Erythroblast (primary cell): ENCODE results near the gene NMNAT2.
"Not testable (repeated sequence)": the region's sequence is repeated elsewhere in the genome, so short reads cannot be mapped to it uniquely, and the experiment has no call there.

Experiments
- DNase-seq, 2 experiments: peaks; one replicate each; lab custom pipeline; 2025; lab: John Stamatoyannopoulos, UW
- GATA1 ChIP-seq: IDR thresholded peaks from 2 replicates; pipeline ENCODE4 v1.6.1; 2011; ENCODE audit warnings: low read depth, mild to moderate bottlenecking, control low read depth, low read length, moderate library complexity
- POLR2A ChIP-seq: IDR thresholded peaks from 2 replicates; pipeline ENCODE4 v1.6.1; 2011; ENCODE audit warnings: mild to moderate bottlenecking, low read length

NMNAT2 gene

DNA sequence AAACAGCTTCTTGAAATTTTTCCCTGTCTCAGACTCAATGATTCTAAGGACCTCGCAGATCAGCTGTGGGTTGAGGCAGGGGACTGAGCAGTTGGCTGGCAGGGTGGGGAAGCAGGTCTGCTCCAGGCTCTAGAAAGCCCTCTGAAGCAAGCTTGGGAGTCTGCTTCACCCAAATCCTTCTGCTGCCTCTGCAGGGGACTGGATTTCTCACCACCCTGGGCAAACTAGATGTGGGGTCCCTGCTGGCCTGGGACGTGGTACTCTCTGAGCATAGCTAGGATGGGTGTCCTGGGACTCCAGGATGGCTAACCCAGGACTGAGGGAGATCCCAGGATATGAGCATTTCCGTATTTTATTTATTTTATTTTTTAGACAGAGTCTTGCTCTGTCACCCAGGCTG, 142.9 kb downstream of the NMNAT2 start:
- TF ChIP-seq GATA1 (no peak), POLR2A (no peak)
- DNase-seq: no peak

DNA sequence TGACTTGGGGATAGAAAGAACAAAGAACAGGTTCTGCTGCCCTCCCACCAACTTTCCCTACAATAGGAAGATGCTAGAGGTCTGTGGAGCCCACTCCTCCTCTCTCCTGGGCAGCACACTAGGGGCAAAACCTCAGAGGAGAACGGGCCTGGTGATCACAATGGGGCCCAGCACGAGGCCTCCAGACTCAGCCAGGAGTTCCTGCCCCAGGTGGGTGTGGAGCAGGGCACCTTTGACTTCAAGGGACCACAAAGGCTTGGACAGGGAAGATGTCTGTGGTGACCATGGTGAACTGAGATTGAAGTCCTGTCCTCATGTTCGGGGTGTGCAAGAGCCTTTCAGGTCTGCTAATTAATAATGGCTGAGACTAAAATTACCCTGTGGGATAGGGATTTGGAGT, 143.3 kb downstream of the NMNAT2 start:
- DNase-seq: no peak
- no peak for TF ChIP-seq GATA1
- TF ChIP-seq POLR2A: no peak

DNA sequence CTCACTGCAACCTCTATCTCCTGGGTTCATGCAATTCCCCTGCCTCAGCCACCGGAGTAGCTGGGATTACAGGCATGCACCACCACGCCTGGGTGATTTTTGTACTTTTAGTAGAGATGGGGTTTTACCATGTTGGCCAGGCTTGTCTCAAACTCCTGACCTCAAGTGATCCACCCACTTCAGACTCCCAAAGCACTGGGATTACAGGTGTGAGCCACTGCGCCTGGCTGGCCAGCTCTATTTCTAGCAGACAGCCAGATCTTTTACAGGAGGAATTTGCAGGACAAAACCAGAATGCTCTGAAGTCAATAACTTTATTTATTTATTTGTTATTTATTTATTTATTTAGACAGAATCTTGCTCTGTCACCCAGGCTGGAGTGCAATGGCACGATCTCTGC, 144.2 kb downstream of the NMNAT2 start:
- DNase-seq: not testable (repeated sequence)

DNA sequence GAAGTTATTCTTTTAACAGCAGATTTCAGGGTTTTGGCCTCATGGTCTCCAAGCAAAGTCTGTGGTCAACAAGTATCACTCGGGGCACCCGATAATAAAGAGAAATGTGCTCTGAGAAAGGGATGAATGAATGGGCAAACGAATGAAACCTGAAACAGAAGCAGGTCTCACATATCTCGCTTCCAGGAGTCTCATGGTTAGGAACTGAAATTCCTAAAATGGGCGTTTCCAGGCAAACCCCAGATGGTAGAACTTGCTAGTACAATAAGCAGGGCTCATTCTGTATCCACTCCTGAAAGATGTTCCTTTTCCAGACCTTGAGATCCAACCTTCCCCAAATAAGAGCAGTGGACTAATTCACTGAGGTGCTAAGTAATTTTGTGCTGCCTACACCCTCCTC, 144.9 kb downstream of the NMNAT2 start:
- no peak for DNase-seq
- TF ChIP-seq POLR2A (no peak), GATA1 (no peak)

DNA sequence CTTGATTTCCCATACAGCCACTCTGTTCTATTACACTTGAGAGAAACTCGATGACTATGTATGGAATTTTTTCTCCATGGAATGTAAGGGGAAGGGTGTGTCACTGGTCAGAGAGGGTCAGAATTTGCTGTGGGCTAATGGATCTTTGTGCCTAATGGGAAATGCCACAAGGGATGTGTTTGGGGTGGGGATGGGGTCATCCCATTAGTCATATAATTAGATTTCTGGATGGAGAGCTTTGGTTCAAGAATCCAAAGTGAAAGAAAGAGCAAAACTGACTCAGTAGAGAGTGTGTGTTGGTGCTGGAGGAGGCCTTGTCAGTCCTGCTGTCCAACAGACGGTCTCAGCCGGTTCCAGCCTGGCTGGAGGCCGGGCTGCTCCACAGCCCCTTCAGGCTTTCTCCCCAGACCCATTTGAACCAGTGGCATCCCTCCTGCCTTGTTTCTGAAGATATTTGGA, 145.8 kb downstream of the NMNAT2 start:
- TF ChIP-seq POLR2A (no peak), GATA1 (no peak)
- no peak for DNase-seq

DNA sequence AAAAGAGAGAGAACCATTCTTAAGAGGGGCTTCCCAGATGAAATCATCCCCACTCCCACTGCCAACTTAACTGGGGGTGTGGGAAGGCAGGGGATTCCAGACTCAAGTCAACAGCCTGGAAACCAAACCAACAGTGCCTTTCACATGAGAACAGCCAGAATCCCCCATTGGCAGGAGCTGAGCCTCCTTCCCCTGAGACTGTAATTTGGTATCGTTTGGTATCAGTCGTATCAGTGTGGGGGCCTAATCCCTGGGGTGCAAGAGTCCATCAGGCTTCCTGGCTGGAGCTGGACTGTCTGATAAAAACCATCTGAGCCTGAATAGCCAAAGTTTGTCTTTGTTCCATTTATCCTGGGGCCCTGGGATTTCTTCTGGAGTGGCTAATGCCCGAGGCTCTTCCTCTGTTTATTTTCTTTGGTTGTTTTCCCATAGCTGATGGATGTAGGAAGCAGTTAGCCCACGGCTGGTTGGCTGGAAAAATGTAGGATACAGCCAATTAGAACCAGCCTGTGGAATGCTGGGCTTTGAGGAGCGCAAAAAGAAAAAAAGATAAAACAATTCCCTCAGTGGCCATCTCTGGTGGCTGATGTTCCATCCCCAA, 147.5 kb downstream of the NMNAT2 start:
- no peak for TF ChIP-seq POLR2A
- no peak for DNase-seq

DNA sequence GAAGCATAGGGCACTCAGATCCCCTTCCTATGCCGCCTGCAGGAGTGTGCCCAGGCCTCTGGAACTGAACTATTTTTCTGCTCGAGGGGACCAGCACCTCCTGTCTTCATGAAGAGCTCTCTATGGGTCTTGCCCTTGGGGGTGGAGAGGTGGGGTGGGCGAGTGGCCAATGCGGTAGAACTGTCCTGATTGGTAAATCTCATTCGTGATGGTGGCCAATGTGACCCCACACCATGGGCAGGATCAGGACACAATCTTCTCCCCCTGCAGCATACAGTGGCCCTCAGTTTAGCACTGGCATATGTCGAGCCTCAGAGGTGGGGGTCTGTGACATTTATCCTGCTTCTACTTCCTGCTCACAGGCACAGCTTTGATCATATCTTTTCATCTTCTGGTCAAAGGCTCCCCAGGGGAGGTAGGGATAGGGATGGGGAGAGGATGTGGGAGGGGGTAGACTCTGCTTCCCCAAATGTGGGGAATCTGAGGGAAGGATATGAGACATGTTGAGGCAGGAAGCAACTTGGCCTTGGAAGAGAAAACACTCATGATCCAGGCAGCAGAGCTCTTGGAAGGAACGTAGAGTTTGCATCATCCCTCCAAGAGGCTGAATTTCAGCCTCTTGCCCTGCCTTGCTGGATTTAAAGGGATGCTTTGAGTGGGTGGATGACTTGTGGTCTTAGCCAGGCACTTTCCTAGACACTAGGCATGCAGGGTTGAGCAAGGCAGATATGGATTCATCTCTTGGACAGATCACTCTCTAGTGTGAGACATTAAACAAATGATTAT, 150.3 kb downstream of the NMNAT2 start:
- DNase-seq: no peak

DNA sequence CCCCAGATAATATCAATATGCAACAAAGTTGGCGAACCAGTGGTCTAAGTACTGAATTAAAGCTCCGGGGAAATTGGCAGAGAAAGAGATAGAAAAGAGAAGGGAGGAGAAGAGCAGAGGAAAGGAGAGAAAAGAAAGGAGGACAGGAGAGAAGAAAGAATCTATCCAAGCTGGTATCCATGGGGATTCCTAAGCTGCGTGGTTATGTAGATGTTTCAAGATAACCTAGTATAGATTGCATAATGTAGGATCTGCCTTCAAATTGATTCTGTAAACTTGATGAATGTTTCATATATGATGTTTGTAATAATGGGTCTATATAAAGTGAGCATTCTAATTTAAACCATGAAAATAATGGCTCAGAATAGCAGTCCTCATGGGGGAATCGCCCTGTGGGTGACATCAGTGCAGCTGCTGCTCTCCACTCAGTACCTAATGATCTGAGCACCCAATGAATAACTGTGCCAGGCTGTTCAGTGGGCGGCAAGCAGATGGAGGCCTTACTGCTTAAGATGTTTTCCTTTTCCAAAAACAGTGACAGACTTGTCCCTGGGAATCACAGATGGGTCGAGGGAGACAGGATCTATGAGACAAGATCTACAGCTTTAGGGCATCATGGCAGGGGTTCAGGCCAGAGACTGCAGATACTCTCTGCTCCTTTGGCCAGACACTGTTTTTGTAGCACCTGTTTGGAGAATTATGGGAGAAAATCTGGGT, 154.1 kb downstream of the NMNAT2 start:
- no peak for DNase-seq
- TF ChIP-seq GATA1 (no peak), POLR2A (no peak)

More for the DNA sequence above, 150.3 kb downstream of the NMNAT2 start:
- no peak for TF ChIP-seq GATA1
- no peak for TF ChIP-seq POLR2A

DNA sequence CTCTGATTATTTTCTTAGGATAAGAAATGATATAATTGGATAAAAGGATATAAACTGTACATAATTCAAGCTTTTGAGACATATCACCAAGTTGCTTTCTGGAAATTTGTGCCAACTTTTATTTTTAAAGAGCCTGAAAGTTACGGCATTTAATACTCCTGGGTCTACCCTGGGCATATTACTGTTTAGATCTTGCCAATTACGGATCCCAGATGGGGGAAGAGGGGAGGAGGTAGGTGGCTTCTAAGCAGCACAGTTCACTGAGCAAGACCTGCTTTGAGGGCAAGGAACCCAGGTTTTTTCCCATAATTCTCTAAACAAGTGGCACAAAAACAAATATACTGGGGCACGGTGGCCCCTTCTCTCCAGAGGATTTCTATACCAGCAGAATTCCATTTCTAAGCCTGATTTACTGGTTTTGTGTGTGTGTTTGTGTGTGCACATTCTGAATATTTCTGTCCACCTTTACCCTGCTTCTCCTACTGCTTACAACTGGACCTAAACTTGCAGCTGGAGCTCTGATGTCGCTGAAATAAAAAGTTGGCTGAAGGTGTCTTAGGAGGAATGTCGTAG, 155.5 kb downstream of the NMNAT2 start:
- TF ChIP-seq POLR2A (no peak), GATA1 (no peak)
- DNase-seq: no peak

DNA sequence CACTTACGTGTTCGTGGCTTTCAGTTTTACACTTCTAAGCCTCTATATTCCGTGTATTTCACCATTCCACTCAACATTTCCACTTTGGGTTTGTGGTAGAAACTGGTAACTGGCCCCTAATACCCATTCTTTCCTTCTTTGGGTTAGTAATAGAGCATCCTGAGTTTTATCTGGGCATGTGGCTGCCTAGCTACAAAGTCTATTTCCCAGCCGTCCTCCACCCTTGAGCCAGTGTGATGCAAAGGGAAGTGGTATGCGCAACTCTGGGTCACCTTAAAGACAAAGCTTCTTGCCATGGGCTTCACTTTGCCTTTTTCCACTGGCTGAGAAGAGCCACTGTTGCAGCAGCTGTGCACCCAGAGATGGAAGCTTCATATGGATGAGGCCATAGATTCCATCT, 158.3 kb downstream of the NMNAT2 start:
- no peak for TF ChIP-seq GATA1
- TF ChIP-seq POLR2A: no peak

DNA sequence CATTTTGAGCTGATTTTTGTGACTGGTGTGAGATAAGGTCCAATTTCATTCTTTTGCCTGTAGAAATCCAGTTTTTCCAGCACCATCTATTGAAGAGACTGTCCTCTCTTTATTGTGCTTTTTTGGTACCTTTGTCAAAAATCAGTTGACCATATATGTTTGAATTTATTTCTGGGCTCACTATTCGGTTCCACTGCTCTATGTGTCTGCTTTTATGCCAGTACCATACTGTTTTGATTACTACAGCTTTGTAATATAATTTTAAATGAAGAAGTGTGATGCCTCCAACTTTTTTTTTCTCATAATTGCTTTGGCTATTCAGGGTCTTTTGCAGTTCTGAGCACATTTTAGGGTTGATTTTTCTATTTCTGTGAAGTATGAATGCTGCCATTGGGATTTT, 163.1 kb downstream of the NMNAT2 start:
- no peak for DNase-seq
- TF ChIP-seq GATA1 (no peak), POLR2A (no peak)

More for the DNA sequence above, 158.3 kb downstream of the NMNAT2 start:
- no peak for DNase-seq

DNA sequence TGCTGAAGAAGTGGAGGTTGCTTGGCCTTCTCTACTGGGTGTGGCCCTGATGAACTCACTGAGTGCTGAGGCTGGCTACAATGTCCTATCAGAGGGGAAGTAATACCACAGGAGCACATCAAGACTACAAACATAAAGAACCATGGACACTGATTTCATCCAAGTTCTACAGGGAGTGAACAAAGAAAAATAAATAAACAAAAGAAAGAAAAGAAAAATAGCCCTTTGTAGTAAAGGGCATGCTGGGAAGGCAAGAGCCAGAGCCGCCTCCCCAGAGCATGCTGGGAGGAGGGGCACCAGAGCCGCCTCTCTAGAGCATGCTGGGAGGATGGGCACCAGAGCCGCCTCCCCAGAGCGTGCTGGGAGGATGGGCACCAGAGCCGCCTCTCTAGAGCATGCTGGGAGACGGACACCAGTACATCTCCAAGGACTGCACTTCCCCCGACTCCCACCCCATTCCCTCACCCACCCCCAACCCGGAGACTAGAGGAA, 166.2 kb downstream of the NMNAT2 start:
- no peak for DNase-seq
- TF ChIP-seq POLR2A (no peak), GATA1 (no peak)

DNA sequence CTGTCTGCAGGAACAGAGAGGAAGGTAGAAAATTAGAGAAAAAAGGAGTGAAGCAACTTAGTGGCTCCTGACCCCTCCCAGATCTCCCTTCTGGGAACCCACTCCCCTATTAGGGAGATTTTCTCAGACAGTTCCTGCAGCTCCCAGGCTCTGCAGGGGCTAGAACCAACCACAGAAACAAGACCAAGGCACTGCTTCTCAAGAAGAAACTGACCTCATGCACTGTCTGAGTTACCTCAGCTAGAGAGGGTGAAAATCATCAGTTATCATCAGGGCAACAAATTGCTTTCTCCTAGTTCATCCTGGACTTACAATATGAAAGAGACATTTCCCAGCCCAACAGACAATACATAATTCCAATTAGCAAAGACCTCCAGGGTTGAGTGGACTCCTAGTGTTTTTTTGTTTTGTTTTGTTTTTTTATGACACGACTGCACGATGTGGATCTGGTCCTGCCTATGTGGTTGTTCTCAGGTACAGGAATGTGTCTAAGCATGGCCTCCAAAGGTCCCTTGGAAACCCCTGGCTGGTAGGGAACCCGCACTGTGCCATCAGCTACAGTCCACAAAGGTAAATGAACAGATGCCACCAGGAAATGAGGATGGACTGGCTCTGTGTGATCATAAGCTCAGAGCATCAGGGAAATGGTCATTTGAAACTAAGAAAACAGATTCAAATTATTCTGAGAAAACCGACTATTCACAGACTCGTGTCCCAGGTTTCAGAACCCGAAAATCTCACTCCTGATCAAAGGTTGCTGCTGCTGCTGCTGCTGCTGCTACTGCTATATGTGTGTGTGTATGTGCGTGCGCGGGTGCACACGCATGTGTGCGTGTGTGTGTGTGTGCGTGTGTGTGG, 166.8 kb downstream of the NMNAT2 start:
- TF ChIP-seq GATA1 (no peak), POLR2A (no peak)

More for the DNA sequence above, 166.8 kb downstream of the NMNAT2 start:
- no peak for DNase-seq
